HL-60/S4 treated with phorbol 12-myristate 13-acetate at 8.2 ng/mL for 4 days and 3 days (cell line): ENCODE measurements around the gene OR1J1.

Source experiments
- in situ Hi-C: fragments of 300-500 bp; cut with MboI; formaldehyde crosslinking; loops from 2 replicates; pipeline ENCODE4 v1.15.0; 2022; ENCODE audit warnings: low sequenced_read_pairs

Gene OR1J1

GRCh38 chr9:122477826-122478225 is at the start of gene OR1J1:
OR1J1 (minus strand) TSS chr9:122477926; CDS start chr9:122477926, 0 bp downstream.
- in situ Hi-C loops: no loop called here

GRCh38 chr9:122527193-122527592 is 49.5 kb upstream of the OR1J1 start, which contains the start of gene OR1N1:
OR1N1 (minus strand) TSS chr9:122527293; CDS start chr9:122527293, 0 bp downstream.
- in situ Hi-C loops: no loop called here

DNA sequence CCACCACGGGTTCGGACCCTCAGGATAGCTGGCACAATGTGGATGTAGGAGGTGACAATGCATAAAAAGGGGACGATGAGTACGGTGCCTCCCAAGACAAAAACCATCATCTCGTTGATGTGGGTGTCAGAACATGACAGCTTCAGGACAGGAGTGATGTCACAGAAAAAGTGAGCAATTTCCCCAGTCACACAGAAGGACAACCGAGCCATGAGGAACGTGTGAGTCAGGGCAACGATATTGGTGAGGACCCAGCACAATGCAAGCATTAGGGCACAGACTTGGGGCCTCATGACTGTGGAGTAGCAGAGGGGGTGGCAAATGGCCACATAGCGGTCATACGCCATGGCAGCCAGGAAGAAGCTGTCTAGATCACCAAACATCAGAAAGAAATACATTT is 48.9 kb upstream of the OR1J1 start:
- in situ Hi-C loops: no loop called here

DNA sequence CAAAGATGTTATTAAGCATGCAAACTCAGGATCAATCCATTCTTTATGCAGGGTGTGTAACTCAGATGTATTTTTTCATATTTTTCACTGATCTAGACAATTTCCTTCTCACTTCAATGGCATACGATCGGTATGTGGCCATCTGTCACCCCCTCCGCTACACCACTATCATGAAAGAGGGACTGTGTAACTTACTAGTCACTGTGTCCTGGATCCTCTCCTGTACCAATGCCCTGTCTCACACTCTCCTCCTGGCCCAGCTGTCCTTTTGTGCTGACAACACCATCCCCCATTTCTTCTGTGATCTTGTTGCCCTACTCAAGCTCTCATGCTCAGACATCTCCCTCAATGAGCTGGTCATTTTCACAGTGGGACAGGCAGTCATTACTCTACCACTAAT is 41.6 kb upstream of the OR1J1 start:
- in situ Hi-C loops: no loop called here

DNA sequence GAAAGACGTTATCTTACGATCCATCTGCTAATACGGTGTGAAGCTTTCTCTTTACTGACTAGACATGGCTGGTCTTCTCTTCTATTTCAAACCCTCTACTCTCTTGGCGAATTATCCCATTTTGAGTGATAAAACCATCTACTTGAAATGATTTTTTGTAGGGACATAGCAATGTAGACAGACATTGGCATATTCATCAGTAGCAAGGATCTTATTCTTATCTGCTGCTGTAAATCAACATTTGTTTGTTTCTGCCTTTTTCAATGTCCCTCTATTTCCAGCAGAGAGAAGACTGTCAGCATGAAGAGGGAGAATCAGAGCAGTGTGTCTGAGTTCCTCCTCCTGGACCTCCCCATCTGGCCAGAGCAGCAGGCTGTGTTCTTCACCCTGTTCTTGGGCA is 41.1 kb upstream of the OR1J1 start, which contains the start of gene OR1J4:
OR1J4 (plus strand) TSS at position 301 of the 400 bp plus-strand sequence; CDS start at position 301, 0 bp downstream.
- in situ Hi-C loops: no loop called here

GRCh38 chr9:122518226-122518625 is 40.5 kb upstream of the OR1J1 start:
- in situ Hi-C loops: no loop called here

GRCh38 chr9:122510502-122510901 is 32.8 kb upstream of the OR1J1 start, which contains the start of gene OR1J2:
OR1J2 (plus strand) TSS chr9:122510802; CDS start chr9:122510802, 0 bp downstream.
- in situ Hi-C loops: no loop called here

GRCh38 chr9:122506964-122507363 is 29.2 kb upstream of the OR1J1 start:
- in situ Hi-C loops: no loop called here

DNA sequence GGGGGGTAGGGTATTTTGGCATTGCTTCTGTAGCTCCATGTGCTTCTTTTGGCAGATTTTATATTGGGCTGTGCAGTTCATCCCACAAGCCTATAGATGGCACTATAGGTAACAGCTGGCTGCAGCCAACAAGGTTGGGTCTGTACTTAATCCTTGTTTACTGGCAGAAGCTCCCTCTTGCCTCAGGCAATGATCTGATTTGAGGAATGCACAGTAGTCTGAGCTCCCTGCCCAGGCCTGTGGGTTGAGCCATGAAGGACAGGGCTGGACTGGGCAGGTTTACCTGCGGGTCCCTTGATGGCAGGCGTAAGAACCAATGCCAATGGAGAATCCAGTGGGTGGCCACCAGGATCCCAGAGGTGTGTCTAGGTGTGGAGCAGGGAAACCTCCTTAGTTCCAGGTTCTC is 21.2 kb upstream of the OR1J1 start:
- in situ Hi-C loops: no loop called here

DNA sequence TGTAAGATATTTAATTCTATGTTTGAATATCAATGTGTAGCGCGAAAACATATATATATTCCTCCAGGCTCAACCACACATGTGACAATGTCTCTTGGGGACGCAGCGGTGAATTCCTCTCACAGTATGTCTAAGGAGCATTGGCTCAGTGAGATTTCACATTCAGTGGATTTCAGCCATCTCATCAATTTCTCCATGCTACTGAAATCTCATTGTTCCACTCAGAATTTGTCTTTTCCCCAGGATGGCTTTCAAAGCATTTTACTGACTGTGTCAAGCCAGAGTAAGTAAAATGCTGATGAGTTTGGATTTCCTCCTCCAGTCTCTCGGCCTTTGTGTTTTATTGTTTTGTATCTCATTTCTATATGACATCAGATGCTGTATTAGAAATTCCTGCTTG is 1.3 kb upstream of the OR1J1 start:
- in situ Hi-C loops: no loop called here

DNA sequence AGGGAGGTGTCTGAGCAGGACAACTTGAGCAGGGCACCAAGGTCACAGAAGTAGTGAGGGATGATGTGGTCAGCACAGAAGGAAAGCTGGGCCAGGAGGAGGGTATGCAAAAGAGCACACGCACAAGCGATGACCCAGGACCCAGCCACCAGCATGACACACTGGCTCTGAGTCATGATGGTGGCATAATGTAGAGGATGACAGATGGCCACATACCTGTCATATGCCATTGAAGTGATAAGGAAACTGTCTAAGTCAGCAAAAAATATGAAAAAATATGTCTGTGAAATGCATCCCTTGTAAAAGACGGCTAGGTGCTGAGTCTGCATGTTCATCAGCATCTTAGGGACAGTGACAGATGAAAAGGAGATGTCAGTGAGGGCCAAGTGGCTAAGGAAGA is 380 bp downstream of the OR1J1 start:
- in situ Hi-C loops: no loop called here

DNA sequence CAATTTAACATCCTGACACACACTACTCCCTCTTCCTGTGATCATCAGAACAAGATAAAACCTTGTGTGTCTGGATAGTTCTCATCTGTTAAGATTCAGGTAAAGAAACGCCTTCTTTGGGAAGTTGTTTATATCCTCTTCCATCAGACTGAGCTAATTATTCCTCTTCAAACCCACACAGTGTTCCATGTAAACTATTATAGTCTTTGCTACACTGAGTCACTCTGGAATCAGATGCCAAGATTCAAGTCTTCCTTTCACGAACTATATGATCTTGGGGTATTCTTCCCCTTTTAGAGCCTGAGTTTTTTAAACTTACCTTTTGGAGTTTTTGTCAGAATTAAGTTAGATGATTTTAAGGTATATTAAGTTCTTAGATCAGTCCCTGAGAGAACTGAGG is 2.0 kb downstream of the OR1J1 start:
- in situ Hi-C loops: no loop called here

DNA sequence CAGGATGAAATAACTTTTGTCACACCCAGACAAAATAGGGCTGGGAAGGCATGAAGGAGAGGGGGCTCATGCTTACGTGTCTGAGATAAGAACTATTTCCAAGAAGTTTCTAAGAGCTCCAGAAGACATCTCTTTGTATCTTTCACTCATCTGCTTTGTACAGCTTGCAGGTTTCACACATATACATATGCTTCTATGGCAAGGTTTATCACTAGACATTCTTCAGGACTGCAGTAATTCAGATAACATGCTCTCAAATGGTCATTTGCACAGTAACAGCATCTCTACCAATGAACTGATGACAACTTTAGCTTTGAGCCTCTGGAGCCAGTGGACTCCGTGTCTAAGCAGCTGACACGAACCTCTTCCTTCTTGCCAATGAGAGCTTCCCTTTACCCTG is 3.2 kb downstream of the OR1J1 start:
- in situ Hi-C loops: loop anchor here (25.0 kb wide), 2 partner anchors 337 to 338 kb away; partner anchors contain the start of gene OR1K1

DNA sequence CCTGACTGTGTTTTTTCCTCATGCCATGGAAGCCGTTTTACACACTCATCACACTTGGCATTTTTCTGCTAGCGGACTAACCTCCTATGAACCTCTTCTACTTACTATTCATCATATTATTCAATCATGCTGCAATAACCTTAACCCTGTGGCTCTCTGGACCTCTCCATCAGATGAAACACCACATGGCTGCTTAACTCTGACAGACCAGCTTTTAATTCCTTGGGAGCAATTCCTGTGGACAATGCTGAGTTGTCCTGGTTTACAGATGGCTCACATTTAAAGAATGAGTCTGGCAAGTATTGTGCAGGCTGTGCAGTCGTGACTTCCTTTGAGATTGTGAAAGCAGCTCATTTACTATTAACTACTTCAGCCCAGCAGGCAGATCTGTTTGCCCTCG is 9.0 kb downstream of the OR1J1 start:
- in situ Hi-C loops: loop anchor here (25.0 kb wide), 2 partner anchors 331 to 344 kb away; partner anchors contain the start of gene OR1K1

DNA sequence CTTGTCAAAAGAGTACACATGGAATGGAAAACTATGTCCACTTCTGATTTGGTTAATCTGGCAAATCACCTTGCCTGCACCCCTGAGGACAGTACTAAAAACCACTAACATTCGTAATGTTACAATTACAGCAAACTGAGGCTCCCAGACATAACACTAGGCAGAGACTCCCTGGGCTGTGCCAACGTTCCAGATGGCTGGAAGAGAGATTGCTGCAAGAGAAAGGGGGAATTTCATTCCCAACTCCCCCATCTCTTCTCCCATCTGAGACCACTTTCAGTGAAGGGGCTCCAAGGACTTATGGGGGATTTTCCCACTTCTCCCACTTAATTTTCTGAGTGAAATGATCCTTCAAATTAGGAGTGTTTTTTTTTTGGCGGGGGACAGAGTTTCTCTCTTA is 11.3 kb downstream of the OR1J1 start:
- in situ Hi-C loops: loop anchor here (25.0 kb wide), 2 partner anchors 329 to 346 kb away; partner anchors contain the start of gene OR1K1

GRCh38 chr9:122464633-122465567 is 12.8 kb downstream of the OR1J1 start:
- in situ Hi-C loops: loop anchor here (25.0 kb wide), 2 partner anchors 328 to 347 kb away; partner anchors contain the start of gene OR1K1

DNA sequence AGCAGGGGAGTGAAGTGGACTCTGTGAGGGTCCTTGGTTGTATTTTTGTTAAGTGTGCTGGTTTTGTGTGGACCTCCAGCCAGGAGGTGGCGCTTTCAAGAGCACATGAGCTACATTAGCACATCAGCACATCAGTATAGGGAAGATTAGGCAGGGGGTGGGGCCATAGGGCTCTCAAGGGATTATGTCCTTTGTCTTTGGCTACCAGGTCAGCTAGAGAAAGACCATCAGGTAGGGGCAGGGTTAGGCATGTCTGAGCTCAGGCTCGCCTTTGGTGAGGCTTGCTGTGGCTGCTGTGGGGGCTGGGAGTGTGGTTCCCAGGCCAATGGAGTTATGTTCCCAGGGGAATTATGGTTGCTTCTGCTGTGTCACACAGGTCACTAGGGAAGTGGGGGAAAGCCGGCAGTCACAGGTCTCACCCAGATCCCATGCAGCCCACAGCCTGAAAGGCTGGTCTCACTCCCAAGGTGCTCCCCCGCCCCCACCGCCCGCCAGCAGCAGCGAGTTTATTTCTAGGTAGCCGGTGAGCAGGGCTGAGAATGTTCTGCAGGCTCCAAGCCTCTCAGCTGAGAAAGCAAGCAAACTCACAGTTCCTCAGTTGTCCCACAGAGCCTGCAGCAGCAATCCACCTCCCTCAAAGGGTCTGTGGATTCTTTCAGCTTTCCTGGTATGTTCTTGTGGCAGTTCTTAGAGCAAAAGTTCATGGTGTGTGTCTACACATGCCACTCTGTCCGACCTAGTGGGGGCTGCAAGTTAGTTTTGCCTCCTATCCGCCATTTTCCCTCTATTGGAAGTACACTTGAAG is 13.7 kb downstream of the OR1J1 start:
- in situ Hi-C loops: loop anchor here (25.0 kb wide), 2 partner anchors 327 to 348 kb away; partner anchors contain the start of gene OR1K1

DNA sequence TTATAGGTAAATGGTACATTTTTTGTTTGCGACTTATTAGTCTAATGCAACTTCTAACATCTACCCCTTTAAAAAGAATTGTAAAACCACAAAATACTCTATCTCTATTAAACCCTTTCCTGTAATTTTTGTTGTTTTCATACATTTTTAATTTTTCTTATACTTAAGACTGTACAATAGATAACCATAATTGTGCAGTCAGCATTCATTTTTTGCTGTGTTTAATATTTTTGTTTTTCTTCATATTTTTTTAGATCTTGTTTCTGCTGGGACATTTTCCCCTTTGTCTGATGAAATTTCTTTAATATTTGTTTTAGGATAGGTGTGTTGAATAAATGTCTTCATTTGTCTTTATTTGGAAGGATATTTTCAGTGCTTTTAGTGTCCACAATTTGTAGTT is 19.9 kb downstream of the OR1J1 start:
- in situ Hi-C loops: loop anchor here (10.0 to 25.0 kb wide), 3 partner anchors 83 to 355 kb away; partner anchors contain the start of genes OR1K1 and PTGS1

DNA sequence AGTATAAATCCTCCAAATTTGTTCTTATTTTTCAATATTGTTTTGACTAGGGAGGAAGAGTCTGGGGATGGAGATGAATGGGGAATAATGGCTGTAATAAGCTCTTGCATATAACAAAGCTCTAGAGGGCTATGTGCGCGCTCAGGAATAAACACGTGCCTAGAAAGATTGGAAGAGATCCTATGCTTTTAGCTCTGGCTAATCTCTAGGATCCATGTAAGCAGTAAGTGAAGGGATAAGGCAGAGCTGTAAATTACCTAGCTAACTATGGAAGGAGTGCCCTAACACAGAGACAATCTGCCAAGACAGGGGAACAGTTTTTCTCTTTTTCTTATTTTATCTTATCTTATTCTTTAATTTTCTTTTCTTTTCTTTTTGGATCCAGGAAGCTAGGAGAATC is 21.6 kb downstream of the OR1J1 start:
- in situ Hi-C loops: loop anchor here (10.0 to 25.0 kb wide), 3 partner anchors 81 to 356 kb away; partner anchors contain the start of genes OR1K1 and PTGS1

GRCh38 chr9:122453677-122454135 is 24.0 kb downstream of the OR1J1 start:
- in situ Hi-C loops: loop anchor here (10.0 to 25.0 kb wide), 3 partner anchors 79 to 359 kb away; partner anchors contain the start of genes OR1K1 and PTGS1
